Measurements from ENCODE around the gene ARHGAP32.

The ARHGAP32 gene

DNA sequence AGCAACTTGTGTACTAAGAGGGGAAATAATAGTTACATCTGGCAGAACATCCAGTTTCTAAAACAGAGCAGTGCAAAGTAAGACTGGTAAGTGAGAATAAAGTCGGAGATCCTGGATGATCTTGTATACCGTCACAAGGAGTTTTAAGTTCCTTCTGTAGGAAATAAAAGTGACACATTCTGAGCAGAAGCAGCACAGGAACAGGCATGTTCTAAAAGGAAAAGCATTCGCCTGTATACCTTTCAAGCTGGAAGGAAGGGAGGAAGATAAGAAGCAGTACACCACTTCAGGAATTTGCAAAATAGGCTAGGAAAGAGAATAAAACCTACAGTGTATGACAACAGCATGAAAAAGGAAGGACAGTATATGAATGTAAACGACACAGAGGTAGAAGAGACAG lies 143.2 kb downstream of the ARHGAP32 start:
- FAIRE-seq (no peak), DNase-seq (ENCODE audit: insufficient read length, low spot score) (no peak)
- TF ChIP-seq TAF1 (IDR thresholded peaks at IDR 0.05; ENCODE audit: low read depth, low read length) = no peak
- no peak for TF ChIP-seq POU2F2 (IDR thresholded peaks at IDR 0.05; ENCODE audit: low read depth, low read length)
- TF ChIP-seq SPI1 (IDR thresholded peaks at IDR 0.05; ENCODE audit: low read depth, low read length) = no peak
- TF ChIP-seq POLR2A (IDR thresholded peaks at IDR 0.05; ENCODE audit: low read depth, low read length) = no peak
- TF ChIP-seq POLR2AphosphoS5 (IDR thresholded peaks at IDR 0.05; ENCODE audit: low read depth, low read length) = no peak
- TF ChIP-seq PAX5 (IDR thresholded peaks at IDR 0.05; ENCODE audit: insufficient read depth, low read length, severe bottlenecking) = no peak

DNA sequence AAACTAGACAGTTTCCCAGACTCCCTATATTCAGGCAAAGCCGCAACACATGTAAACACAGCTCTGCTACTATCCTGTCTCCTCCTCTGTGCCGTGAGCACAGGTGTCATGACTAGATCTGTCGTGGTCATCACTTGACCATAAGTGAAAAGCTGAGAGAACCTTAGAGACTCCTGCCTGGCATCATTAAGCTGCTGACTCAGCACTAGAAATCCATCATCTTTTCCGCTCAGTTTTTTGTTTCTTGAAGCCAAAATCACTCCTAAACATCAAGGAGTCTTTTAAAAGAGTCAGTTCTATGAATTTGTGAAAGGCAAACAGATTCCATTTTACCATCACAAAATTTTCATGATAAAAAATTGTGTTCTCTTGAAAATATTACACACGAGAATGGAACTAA lies 147.0 kb downstream of the ARHGAP32 start:
- no peak for TF ChIP-seq POLR2A (IDR thresholded peaks at IDR 0.05; ENCODE audit: low read depth, low read length)
- DNase-seq (ENCODE audit: insufficient read length, low spot score) = no peak
- no peak for FAIRE-seq

DNA sequence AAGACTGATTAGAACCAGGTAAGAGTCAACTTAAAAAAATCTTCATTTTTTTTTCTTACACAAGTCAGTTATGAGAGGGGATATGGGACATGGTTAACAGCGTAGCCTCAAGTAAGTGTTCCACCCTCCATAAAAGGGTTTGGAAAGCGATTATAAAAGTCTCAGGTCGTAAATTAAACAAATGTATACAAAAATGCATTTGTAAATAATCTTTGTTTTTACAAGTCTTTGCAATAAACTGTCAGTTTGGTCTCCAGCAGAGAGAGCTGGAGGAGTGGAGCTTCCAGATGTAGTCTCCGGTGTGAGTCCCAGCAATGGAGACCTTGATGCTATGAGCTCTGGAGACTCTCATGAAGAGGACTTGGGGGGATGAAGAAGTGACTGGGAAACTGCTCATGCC lies 149.6 kb downstream of the ARHGAP32 start:
- FAIRE-seq = no peak
- TF ChIP-seq SPI1 (IDR thresholded peaks at IDR 0.05; ENCODE audit: low read depth, low read length) = no peak
- no peak for TF ChIP-seq POLR2A (IDR thresholded peaks at IDR 0.05; ENCODE audit: low read depth, low read length)
- TF ChIP-seq PAX5 (IDR thresholded peaks at IDR 0.05; ENCODE audit: insufficient read depth, low read length, severe bottlenecking) = no peak
- TF ChIP-seq TAF1 (IDR thresholded peaks at IDR 0.05; ENCODE audit: low read depth, low read length) = no peak
- no peak for TF ChIP-seq POLR2AphosphoS5 (IDR thresholded peaks at IDR 0.05; ENCODE audit: low read depth, low read length)
- TF ChIP-seq POU2F2 (IDR thresholded peaks at IDR 0.05; ENCODE audit: low read depth, low read length) = no peak
- DNase-seq (ENCODE audit: insufficient read length, low spot score) = no peak

DNA sequence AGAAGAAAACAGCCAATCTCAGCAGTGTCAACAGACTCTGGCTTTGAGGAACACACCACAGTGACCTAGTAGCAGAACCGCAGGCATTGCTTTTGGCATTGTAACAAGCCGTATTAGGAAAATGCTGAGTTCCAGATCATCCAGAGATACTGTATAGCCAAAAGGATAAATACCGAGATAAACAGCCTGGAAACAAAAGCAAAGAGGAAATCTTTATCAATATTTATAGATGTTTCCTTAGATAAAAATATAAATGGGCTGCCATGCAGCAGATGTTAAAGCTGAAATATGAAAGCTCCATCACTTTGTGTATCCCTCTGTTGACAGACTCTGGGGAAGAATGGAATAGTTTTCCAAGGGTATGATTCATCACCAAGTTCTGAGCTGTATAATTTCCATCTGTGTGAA lies 150.5 kb downstream of the ARHGAP32 start:
- DNase-seq (ENCODE audit: insufficient read length, low spot score) = no peak
- TF ChIP-seq POU2F2 (IDR thresholded peaks at IDR 0.05; ENCODE audit: low read depth, low read length) = no peak
- no peak for TF ChIP-seq POLR2A (IDR thresholded peaks at IDR 0.05; ENCODE audit: low read depth, low read length)
- no peak for TF ChIP-seq TAF1 (IDR thresholded peaks at IDR 0.05; ENCODE audit: low read depth, low read length)
- TF ChIP-seq SPI1 (IDR thresholded peaks at IDR 0.05; ENCODE audit: low read depth, low read length) = no peak
- TF ChIP-seq POLR2AphosphoS5 (IDR thresholded peaks at IDR 0.05; ENCODE audit: low read depth, low read length) = no peak
- TF ChIP-seq PAX5 (IDR thresholded peaks at IDR 0.05; ENCODE audit: insufficient read depth, low read length, severe bottlenecking) = no peak
- FAIRE-seq = no peak

DNA sequence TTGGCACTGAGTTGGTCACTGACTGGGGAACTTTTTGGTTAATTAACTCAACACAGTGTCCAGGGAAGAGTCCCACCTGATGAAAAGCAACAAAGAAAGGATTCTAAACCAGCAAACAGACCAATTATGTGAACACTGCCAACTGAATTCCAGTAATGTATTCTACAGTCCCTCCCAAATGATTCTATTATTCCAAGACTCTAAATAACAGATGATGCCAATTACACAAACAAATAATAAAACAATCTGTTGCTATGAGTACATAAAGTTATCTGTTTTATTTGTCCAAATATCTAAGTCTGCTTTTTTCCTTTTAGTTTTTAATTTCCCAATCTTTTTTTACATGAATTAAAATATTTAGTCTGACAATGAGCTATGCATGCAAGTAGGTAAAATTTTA lies 151.2 kb downstream of the ARHGAP32 start:
- FAIRE-seq (no peak), DNase-seq (ENCODE audit: insufficient read length, low spot score) (no peak)
- TF ChIP-seq POLR2AphosphoS5 (IDR thresholded peaks at IDR 0.05; ENCODE audit: low read depth, low read length) (no peak), POU2F2 (IDR thresholded peaks at IDR 0.05; ENCODE audit: low read depth, low read length) (no peak), POLR2A (IDR thresholded peaks at IDR 0.05; ENCODE audit: low read depth, low read length) (no peak), PAX5 (IDR thresholded peaks at IDR 0.05; ENCODE audit: insufficient read depth, low read length, severe bottlenecking) (no peak), TAF1 (IDR thresholded peaks at IDR 0.05; ENCODE audit: low read depth, low read length) (no peak), SPI1 (IDR thresholded peaks at IDR 0.05; ENCODE audit: low read depth, low read length) (no peak)

DNA sequence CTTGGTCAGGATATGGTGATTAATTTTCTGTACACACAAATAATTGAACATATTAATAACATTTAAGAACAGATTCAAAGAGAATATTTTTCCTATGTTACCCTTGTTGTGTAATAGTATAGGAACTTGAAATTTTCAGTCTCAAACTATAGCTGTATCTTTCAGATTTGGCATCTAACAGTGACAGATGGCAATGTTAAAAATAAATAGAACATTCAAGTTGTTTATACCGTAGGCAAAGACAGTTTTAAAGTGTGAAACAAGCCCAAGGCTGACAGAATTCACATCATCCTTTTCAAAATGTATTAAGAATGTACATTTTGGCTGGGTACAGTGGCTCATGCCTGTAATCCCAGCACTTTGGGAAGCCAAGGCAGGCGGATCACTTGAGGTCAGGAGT lies 156.9 kb downstream of the ARHGAP32 start:
- FAIRE-seq = no peak
- TF ChIP-seq POLR2A (IDR thresholded peaks at IDR 0.05; ENCODE audit: low read depth, low read length) (no peak), TAF1 (IDR thresholded peaks at IDR 0.05; ENCODE audit: low read depth, low read length) (no peak), POLR2AphosphoS5 (IDR thresholded peaks at IDR 0.05; ENCODE audit: low read depth, low read length) (no peak), POU2F2 (IDR thresholded peaks at IDR 0.05; ENCODE audit: low read depth, low read length) (no peak), PAX5 (IDR thresholded peaks at IDR 0.05; ENCODE audit: insufficient read depth, low read length, severe bottlenecking) (no peak), SPI1 (IDR thresholded peaks at IDR 0.05; ENCODE audit: low read depth, low read length) (no peak)
- DNase-seq (ENCODE audit: insufficient read length, low spot score) = no peak

DNA sequence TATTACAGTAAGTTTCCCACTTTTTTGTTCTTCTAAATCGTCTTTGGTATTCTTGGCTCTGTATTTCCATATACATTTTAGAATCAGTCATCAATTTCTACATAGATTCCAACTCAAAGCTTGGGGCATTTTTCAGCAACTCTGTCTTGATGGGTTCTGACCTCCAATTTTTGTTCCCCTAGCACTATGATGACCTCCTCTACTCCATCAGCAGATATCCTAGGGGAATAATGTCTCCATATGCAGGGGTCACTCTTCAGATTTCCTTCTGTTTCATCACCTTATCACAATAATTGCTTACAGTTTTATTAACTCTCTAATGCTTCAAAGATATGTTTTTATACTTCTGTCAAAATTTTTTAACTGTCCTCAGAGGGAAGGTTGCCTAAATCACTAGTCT lies 158.1 kb downstream of the ARHGAP32 start:
- FAIRE-seq (no peak), DNase-seq (ENCODE audit: insufficient read length, low spot score) (no peak)
- no peak for TF ChIP-seq TAF1 (IDR thresholded peaks at IDR 0.05; ENCODE audit: low read depth, low read length)
- no peak for TF ChIP-seq SPI1 (IDR thresholded peaks at IDR 0.05; ENCODE audit: low read depth, low read length)
- TF ChIP-seq POLR2AphosphoS5 (IDR thresholded peaks at IDR 0.05; ENCODE audit: low read depth, low read length) = no peak
- TF ChIP-seq POLR2A (IDR thresholded peaks at IDR 0.05; ENCODE audit: low read depth, low read length) = no peak
- no peak for TF ChIP-seq POU2F2 (IDR thresholded peaks at IDR 0.05; ENCODE audit: low read depth, low read length)
- TF ChIP-seq PAX5 (IDR thresholded peaks at IDR 0.05; ENCODE audit: insufficient read depth, low read length, severe bottlenecking) = no peak

DNA sequence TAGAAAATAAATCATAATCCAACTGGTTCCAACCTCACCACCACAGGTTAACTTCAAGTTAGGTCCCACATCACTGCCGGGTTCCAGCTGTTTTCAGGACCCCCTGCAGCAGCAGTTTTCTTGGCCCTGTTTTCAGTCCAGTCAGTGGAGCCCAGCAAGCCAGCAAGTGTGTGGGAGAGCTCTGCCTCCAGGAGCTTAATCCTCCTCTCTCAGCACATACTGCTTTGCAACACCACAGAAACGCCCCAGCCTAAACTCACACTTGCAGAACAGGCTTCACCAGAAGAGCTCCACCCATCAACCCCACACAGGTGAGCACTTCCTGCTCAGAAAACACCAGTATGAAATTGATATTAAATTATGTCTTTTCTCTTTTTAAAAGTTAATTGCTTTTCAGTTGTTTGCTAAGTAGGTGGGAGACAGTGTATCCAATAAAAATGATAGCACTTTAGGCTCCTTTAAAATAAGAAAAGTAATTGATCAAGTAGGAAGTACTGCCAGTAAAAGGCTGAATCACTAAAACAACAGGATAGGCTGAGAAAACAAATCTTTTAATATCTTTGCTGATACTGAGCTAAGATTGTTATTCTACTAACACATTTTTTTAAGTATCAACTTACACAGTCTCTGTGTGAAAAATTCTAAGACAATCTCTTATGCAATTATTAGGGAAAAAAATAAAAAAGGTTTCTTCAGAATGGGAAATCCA lies 168.0 kb downstream of the ARHGAP32 start:
- DNase-seq (ENCODE audit: insufficient read length, low spot score) (no peak), FAIRE-seq (no peak)
- no peak for TF ChIP-seq POU2F2 (IDR thresholded peaks at IDR 0.05; ENCODE audit: low read depth, low read length)
- TF ChIP-seq TAF1 (IDR thresholded peaks at IDR 0.05; ENCODE audit: low read depth, low read length) = no peak
- no peak for TF ChIP-seq POLR2AphosphoS5 (IDR thresholded peaks at IDR 0.05; ENCODE audit: low read depth, low read length)
- TF ChIP-seq PAX5 (IDR thresholded peaks at IDR 0.05; ENCODE audit: insufficient read depth, low read length, severe bottlenecking) = no peak
- TF ChIP-seq SPI1 (IDR thresholded peaks at IDR 0.05; ENCODE audit: low read depth, low read length) = no peak
- no peak for TF ChIP-seq POLR2A (IDR thresholded peaks at IDR 0.05; ENCODE audit: low read depth, low read length)

DNA sequence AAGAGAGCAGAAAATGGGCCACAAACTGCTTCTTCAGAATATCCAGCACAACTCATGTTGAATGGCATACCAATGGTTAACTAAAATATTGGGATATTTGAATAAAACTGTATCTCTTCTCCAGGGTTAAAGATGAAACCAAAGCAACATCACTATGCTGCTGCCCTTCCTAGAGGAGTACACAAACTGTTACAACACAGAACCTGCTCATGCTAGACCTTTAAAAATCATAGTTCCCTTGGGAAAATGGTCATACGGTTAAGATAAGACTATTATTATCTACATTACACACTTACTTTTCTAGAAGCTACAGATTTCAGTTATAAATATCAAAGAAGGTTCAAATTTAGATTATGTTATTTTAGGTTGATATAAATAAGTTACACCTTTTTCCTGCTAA lies 170.8 kb downstream of the ARHGAP32 start:
- TF ChIP-seq POLR2A (IDR thresholded peaks at IDR 0.05; ENCODE audit: low read depth, low read length) (no peak), SPI1 (IDR thresholded peaks at IDR 0.05; ENCODE audit: low read depth, low read length) (no peak), TAF1 (IDR thresholded peaks at IDR 0.05; ENCODE audit: low read depth, low read length) (no peak), PAX5 (IDR thresholded peaks at IDR 0.05; ENCODE audit: insufficient read depth, low read length, severe bottlenecking) (no peak), POU2F2 (IDR thresholded peaks at IDR 0.05; ENCODE audit: low read depth, low read length) (no peak), POLR2AphosphoS5 (IDR thresholded peaks at IDR 0.05; ENCODE audit: low read depth, low read length) (no peak)
- FAIRE-seq (no peak), DNase-seq (ENCODE audit: insufficient read length, low spot score) (no peak)

DNA sequence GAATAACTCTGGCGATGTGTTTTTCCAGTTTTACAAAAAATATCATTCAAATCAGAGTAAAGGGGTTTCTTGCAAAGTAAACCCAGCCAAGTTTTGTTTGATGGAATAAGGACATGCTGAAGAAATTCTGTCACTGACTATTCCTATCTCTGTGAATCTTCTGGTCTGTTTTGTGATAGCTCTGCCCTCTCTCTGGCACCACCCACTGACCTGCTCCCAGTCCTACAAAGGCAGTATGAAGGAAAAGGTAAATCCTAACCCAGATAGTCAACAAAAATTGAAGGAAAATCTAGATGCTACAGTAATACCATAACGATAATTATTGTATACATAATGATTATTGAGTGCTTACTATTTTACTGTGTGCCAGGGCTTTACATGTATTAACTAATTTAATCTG lies 173.1 kb downstream of the ARHGAP32 start:
- no peak for DNase-seq (ENCODE audit: insufficient read length, low spot score)
- TF ChIP-seq POLR2AphosphoS5 (IDR thresholded peaks at IDR 0.05; ENCODE audit: low read depth, low read length) (no peak), POU2F2 (IDR thresholded peaks at IDR 0.05; ENCODE audit: low read depth, low read length) (no peak), PAX5 (IDR thresholded peaks at IDR 0.05; ENCODE audit: insufficient read depth, low read length, severe bottlenecking) (no peak)
- FAIRE-seq = no peak
